ENCODE measurements around the gene ATG4B.

Gene ATG4B

DNA sequence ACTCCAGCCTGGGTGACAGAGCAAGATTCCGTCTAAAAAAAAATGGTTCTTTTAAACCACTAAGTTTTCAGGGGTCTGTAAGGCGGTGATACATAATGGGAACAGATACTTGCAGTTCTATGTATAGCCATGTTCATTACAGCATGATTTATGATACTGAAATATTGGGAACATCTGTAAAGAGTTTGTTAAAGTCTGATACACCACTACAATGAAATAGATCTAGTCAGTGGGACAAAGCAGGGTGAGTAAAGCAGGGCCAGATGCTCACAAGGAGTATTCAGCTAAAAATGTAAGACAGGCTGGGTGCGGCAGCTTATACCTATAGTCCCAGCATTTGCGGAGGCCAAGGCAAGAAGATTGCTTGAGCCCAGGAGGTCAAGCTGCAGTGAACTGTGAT is 58.2 kb downstream of the ATG4B start:
- no peak for DNase-seq

DNA sequence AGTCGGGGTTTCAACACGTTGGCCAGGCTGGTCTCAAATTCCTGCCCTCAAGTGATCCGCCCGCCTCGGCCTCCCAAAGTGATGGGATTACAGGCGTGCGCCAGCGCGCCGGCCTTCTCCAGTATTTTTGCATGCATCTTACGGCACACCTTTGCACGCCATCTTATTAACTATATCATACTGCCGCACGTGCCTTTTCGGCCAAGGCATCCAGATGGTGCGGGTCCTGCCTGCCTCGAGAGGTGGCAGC is 63.6 kb downstream of the ATG4B start:
- peak; percentile 90 for DNase-seq

DNA sequence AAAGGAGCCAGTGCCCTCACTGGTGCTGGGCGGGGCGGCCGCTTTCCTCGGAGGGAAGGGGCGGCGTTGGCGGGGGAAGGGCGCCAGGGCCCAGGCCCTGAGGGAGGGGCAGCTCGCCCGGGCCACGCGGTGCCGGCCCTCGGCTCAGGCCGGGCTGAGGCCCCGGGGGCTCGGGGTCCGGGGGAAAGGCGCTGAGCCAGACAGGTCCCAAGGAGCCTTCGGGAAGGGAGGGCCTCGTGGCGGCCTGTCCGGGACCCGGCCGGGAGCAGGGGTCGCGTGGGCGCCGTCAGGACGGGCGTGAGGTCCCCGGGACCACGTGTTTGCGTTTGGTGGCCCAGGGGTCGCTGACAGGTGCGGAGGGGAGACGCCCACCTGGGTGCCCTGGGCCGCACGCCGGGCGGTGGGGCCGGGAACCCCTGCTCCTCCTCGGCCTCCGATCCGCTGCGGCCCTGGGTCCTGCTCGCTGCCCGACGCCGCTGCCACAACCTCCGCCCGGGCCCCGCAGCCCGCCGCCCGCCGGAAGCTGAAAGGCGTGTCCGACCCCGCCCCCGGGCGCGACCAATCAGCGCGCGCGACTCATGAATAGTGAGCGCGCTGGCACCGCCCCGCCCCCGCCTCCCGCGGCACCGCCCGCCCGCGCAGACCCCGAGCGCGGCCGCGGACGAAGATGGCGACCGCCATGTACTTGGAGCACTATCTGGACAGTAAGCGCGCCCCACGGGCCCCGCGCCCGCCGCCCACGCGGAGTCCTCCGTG is 64.1 kb downstream of the ATG4B start, which contains the start of gene ING5:
TSS of gene ING5 (plus strand) at position 641 of the 756 bp plus-strand sequence. CDS start at position 668, 27 bp downstream.
- DNase-seq: peak; percentile 90

DNA sequence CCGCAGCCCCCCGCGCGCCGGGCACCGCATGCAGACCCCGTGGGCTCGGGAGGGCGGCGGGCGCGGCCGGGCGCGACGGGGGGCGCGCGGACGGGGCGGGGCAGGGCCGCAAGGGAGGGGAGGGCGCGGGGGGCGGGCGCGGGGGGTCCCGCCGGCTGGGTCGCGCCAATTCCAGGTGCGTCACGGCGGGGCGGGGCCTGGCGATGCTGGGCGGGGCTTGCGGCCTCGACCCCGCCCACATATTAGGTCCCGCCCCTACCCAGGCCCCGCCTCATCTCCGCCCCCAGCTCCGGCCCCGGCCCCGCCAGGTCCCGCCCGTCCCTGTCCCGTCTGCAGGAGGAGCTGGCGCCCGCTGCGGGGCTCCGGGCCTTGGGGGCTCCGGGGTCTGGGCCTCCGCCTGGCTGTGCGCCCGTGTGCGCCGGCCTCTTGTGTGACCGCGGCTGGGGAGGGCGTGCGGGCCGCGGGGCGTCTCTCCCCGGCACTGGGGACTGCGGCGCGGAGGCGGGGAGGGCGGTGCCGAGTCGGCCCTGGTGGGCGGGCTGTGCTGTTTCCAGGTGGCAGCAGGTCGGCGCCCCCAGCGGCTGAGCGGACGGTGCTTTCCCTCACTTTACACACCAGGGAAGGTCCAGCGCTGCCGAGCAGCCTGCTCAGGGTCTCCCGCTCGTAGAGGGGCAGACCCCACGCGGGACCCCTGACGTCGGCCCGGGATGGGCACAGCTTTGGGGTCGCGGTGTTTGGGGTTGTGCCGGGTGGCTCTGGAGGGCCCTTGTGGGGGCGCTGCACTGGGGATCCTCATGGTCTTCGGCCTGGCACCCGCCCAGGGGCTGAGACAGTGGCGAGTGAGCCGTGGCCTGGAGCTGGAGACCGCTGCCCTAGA is 64.9 kb downstream of the ATG4B start:
- DNase-seq: peak; percentile 80

DNA sequence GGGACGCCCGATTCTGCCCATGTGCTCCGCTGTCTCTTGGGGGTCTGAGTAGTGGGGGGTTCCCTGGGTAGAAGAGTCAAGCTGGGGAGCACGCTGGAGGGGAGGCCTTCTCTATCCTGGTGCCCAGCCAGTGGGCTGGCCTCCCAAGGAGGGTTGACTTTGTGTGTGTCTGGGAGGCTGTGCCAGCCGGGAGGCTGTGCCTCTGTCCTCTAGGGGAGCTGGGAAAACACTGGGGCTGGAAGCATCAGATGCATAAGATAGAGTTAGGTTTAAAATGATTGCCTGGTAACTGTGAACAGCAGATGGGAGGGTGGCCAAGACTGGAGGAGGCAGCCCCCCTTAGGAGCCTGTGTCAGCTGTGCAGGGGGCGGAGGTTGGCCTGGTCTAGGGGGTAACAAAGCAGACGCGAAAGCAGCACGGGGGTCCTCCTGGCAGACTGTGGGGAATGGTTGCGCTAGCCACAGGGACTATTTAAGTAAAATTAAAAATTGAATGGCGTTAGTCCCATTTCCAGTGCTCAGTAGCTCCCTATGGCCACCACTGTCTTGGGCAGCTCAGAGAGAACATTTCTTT is 65.6 kb downstream of the ATG4B start:
- no peak for DNase-seq

DNA sequence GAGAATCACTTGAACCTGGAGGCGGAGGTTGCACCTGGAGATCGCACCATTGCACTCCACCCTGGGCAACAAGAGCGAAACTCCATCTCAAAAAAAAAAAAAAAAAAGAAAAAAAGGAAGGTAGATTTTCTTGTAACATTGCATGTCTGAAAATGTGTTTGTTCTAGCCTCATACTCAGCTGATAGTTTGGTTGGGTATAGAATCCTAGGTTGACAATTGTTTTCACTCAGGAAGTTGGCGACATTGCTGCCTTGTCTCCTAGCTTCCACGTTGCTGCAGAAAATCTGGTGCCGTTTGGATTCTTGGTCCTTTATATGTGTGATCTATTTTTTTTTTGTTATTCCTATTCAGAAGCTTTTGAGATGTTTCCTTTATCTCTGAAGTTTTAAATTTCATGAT is 69.0 kb downstream of the ATG4B start:
- no peak for DNase-seq

DNA sequence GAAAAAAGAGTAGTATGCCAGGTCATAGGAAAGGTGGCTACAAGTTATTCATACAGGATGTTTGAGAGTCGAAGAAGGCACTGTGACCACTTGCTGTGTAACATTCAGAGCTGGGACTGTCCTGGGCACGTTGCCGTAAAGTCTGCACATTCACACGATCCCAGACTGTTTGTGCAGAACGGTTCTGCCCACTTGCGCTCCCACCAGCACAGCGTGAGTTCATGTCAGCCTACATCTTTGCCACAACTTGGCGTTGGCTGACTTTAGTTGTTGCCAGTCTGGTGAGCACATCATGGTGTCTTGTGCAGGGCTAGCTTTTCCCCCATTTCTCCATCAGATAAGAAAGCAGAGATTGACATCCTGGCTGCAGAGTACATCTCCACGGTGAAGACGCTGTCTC is 71.4 kb downstream of the ATG4B start:
- no peak for DNase-seq

DNA sequence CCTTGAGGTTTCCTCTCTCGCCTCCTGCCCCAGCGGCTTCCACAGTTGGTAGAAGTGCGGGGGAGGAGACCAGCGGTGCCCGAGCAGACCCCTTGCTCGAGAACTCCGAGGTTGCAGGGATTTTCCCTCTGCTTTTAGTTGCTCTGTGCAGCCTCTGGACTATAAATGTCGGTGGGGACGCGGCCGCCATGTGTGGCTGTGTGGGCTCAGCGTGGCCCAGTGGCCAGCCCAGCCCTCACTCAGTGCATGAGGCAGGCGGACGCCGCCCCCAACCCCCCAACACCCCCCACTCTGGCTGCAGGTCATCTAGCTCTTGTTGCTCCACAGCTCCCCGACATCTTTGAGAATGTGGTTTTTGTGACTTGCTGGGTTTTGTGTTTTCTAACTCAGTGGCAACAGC is 81.6 kb downstream of the ATG4B start:
- no peak for DNase-seq

DNA sequence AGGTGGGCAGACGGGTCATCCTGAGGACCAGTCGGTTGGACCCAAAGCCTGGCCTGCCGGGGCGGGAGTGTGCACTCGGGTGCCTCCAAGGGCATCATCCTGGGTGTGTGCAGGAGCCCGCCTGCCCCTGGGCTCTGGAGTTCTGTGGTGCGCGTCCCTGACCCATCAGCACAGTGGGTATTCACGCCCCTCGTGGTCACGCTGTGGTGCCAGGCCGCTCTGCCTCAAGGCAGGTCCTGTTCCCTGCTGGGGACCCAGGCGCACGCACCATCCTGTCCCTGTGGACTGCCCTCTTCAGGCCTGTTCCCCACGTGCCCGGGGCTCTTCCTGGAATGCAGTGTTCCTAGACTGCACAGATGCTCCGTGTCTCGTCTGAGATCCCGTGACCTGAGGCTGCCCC is 82.6 kb downstream of the ATG4B start:
- no peak for DNase-seq

DNA sequence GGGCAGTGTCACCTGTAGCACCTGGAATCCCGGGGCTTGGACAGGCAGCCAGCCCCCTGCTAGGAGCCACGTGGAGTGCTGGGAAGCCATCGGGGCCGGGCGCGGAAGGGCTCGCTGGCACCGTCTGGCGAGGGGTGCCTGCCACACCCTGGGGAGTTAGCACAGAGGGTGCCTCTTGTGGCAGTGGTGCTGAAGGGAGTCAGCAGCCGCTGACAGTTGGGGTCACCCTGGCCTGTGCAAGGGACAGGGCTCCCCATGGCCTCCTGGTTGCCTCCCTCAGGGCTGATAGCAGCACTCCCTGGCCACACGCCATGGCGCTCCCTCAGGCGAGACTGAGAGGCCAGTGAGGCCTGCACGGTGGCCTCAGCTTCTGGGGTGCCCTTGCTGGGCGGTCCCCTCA is 83.1 kb downstream of the ATG4B start:
- DNase-seq: no peak

DNA sequence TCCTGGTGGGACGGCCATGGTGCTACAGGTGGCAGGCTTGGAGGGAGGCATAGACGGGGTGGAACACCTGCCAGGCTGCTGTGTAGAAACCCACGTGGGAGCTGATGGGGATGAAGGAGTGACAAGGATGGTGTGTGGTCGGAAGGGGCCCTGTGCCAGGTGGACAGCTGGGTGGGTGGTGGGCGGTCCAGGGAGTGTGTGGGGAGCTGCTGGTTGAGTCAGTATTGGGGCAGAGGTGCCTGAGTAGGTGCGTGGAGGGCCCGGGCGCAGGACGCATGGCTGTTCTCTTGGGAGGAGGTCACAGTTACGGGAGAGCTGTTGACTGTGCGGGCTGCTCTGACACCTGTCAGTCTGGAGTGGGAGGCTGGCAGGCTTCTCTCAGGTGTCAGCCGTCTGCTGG is 84.4 kb downstream of the ATG4B start:
- no peak for DNase-seq

DNA sequence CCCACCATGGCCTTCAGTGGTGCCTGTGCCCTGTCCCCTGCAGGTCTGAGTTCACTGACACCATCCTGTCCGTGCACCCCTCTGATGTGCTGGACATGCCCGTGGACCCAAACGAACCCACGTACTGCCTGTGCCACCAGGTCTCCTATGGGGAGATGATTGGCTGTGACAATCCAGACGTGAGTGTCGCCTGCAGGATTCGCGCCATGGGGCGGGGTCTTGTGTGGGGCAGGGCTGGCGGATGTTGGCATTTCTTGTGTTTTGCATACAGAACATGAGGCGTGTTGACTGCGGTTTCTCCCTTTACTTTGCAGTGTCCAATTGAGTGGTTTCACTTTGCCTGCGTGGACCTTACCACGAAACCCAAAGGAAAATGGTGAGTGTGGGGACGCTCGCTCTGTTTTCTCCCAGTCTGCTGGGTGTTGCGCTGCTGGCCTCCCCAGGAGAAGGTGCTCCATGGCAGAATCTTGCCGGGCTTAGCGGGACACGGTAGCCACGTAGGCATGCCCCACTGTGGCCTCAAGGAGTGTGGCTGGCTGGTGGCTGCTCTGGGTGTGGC is 85.5 kb downstream of the ATG4B start:
- DNase-seq: no peak

All from NCI-H526 treated with DMSO at 0.1 percent for 48 hours (cell line).